HG03108 (cell line): Measurements from ENCODE around the gene AKAP9.
"Not testable (repeated sequence)": the region's sequence is repeated elsewhere in the genome, so short reads cannot be mapped to it uniquely, and the experiment has no call there.

Source experiments
- ATAC-seq: cut with Tn5 transposase; IDR thresholded peaks from one replicate; pipeline ENCODE4 v1.9.1; 2021; ENCODE audit warnings: moderate library complexity; ENCODE audit not compliant: unreplicated experiment

AKAP9 gene

DNA sequence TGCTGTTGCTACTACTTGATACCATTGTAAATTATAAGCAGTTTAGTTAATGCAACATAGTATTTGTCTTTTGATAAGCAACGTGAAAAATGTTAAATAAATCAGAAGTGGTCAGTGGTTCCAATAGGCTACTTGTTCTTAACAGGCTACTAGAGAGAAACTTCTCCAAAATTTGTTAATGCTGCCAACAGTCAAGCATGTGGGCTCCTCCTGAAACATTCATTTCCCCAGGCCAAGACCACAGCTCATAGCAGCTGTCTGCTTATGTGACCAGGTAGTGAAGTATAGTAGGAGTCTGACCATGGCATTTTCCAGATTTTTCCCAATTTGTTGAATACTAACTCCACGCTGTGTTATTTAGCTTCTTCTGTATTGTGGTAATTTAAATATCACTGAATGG lies 112.7 kb downstream of the AKAP9 start:
- ATAC-seq: no peak

DNA sequence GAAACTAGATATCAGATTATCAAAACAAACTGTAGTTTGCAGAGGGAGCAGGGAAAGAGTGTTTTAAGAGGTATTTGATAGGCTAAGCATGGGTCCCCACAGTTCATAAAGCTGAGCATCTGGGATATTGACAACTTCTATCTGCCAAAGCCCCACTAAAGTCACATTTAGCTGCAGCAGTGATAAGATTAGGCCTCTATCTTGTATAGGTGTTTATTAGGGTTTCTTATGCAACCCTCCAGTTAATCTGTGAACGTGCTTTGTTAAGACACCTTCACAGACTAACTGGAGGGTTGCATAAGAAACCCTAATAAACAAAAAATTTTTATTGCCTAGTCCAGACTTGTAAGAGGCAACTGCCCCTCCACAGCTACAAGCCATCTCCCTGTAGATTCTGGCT lies 115.6 kb downstream of the AKAP9 start:
- no peak for ATAC-seq

DNA sequence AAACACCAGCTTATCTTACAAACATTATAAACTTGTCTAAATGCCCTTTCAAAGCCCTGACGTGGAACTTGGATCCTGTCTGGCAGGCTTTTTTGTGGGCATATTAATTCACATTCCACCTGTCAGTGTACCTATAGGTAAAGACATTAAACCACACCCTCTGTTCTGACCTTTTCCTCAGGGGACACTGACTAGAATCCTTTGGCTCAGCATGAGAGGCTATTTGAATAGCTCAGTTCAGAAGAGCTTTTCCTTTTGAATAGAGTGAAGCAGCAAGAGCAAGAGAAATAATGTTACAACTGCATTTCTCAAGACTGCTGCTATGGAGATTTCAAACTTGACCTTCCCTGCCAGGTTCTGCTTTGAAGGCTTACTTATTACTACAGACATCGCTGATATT lies 116.7 kb downstream of the AKAP9 start:
- ATAC-seq: no peak

DNA sequence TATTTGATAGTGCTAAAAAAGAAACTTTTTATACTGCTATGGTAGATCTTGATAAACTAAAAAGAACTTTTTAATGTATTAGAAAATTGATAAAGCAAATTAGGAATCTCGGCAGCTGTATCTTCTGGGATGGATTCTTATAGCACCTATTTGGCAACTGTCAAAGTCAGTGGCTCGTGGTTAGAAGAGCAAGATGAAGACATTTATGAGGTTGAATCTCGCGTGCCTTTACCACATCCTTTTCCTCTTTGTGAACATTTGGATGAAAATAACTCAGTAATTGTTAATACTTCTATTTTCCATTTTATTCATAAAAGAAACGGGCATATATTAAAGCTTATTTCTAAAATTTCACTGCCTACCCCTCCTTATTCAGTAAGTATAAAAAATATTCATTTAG lies 117.4 kb downstream of the AKAP9 start:
- no peak for ATAC-seq

DNA sequence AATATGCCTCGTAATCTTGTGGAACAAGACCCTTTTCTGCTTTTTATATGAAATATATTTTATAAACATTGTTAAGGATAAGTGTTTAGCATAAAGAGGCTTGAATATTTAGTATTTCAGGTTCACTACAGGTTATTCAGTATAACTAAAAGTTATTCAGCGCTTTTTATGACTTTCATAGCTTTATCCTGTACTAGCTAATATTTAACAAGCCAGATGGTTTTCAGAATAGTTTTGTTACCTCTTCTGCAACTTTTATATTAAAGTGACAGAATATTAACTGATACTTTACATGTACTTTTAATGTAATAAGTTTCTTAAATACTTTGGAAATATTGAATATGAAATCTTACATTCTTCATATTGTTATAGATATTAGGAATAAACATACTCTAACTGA lies 118.2 kb downstream of the AKAP9 start:
- ATAC-seq: no peak

DNA sequence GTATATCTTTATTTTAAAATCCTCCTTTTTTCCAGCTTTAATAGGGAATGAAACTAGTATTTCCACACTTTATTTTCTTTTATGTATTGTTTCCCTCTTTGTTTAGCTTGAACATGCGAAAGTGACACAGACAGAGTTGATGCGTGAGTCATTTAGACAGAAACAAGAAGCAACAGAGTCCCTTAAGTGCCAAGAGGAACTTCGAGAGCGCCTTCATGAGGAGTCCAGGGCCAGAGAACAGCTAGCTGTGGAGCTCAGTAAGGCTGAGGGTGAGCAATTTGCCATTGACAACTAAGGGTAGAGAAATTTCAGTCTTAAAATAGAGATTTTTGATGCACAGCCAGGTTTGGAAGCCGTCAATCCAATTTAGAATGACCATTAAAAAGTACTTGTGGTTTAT lies 120.5 kb downstream of the AKAP9 start:
- no peak for ATAC-seq

DNA sequence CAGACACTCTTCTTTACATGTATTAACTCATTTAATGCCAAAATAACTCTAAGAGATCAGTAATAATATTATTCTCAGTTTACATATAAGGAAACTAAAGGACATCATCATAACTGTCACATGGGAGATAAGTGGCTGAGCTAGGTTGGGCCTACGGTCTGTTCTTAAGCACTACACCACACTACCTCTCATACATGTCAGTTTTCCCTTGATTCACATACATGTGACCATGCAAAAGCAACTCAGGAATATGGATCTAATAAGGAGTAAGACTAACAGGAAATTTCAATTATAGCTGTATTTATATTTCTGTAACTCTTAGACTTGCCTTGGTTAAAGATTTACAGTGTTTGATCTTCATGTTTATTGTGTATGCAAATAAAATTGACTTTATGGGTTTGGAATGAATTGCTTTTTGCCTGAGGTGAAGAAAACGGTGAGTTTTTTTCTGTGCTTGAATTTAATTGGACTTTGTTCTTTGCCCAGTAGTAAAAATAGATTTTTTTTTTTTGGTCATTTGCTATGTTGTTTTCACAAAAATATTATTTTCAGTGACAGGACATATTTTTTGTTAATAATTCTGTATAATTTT lies 123.9 kb downstream of the AKAP9 start:
- no peak for ATAC-seq

DNA sequence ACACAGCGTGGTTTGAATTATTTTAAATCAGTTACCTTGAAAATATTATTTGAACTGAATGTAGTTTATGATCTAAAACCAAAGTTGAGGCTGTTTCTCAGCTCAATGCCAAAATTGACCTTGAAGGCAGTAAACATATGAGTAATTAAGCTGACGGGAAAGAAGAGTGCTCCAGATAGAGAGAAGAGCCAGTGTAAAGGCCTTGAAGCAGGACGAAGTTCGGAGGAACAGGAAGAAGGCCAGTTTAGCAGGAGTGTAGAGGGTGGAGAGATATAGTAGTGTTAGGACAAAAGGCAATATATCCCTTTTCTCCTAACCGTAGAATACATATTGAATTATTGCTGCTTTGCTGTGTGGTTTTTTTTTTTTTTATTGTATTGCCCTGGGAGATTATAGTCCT lies 130.4 kb downstream of the AKAP9 start:
- no peak for ATAC-seq

DNA sequence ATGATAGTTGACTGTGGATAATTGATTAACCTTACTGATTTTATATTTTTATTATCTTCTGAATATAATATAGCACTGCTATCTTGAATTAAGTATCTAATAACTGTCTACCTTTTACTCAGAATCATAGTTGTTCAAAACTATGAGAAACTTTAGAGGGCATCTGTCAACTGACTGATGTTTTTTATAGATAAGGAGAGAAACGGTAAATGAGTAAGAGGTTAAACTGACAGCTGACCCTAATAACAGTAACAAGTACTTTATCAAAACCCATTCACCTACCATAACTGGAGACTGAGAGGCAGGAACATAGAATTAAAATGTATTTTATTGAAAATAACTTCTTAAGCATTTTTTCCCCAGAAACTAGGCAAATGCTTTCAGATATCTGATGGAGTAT lies 131.5 kb downstream of the AKAP9 start:
- ATAC-seq: no peak

DNA sequence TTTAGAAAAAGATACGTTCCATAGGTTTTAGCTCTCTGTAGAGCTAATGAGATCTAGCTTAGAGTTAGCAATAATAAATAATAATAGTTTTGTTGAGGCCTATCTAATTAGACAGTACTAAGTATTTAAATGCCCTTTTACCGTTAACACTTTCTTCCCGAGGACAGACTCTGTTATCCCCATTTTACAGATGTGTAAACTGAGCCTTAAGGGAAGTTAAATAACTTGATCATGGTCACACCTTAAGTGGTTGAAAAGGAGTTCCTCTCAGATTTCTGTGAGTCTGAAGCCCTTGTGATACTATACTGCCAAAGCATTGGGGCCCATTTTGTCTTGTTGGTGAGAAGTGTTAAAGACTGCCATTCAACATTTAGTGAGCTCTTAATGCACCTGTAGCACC lies 132.0 kb downstream of the AKAP9 start:
- no peak for ATAC-seq

DNA sequence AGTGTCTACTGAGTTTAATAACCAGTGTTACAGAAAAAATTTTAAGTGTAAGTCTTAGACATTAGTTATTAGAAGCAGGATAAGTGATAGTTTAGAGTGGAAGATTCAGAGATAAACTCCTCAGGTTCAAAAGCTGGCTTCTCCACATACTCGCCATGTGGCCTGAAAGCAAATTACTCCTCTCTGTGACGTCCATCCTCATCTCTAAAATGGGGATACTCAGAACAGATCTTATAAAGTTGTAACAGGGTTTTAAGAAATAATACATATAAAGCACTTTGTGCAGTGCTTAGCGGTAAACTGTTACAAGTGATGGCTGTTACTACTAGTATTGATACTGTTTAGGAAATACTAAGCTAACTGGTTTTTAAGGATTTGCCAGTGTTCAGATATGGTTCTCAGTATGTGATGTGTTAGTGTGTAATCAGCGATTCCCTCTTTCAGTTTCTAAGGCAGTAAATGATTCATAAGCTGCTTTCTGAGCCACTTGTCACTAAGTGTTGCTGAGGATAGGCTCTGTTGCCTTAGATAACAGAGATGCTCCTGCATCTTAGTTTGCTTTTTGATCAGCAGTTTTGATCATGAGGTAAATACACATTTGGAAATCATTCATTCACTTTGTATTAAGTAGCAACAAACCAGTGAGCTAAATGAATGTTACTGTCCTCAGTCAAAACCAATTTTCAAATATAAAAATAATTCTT lies 134.9 kb downstream of the AKAP9 start:
- peak; percentile 86 for ATAC-seq

DNA sequence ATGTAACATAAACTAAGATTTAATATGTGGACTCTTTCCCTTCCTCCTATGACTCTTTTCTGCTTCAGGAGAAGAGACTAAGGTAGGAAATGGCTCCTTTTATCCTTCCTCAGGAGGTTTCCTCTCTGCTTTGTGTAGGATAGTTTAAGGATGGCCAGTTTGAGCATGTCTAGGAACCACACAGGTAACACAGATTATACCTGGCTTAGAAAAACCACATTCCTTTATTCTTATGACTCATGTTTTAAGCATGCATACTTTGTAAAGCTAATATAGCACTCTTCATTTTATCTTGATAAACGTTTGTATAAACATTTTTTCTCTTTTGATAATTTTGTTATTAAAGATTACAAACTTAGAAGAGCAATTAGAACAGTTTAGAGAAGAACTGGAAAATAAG lies 135.8 kb downstream of the AKAP9 start:
- no peak for ATAC-seq

DNA sequence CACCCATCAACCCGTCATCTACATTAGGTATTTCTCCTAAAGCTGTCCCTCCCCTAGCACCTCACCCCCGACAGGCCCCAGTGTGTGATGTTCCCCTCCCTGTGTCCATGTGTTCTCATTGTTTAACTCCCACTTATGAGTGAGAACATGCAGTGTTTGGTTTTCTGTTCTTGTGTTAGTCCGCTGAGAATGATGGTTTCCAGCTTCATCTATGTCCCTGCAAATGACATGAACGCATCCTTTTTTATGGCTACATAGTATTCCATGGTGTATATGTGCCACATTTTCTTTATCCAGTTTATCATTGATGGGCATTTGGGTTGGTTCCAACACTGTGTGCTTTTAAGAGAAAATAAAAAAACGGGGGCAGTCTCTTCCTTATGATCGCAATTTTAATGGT lies 143.3 kb downstream of the AKAP9 start:
- ATAC-seq: not testable (repeated sequence)

DNA sequence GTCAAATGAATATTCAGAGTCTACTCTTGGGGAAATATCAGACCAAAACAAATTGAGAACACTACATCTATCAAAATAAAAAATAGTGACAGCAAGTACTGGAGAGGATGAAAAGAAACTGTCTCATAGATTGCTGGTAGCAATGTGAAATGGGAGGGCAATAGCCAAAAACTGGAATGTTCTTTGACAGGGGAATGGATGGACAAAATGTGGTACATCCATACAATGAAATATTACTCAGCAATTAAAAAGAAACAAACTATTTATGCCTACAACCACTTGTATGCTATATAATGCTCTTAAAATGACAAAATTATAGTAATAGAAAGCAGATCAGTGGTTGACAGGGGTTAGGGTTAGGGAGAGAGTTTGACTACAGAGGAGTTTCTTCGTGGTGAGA lies 147.6 kb downstream of the AKAP9 start:
- ATAC-seq: no peak

DNA sequence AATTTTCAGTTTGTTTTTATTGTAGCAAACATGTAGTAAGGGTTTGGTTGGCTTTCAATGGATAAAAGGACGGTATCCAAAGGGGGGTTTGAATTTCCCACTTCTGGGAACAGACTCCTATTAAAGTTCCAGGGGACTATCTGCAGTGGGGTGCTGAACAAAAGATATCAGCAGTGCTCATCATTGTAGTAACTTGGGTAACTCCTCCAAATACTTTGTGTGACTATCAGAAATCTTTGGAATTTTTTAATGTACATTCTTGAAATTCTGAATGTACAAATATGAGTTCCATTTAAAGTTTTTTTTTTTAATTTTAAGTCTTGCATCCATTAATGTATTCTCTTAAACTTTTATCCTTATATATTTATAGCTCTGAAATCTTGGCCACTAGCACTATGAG lies 151.5 kb downstream of the AKAP9 start:
- ATAC-seq: no peak

DNA sequence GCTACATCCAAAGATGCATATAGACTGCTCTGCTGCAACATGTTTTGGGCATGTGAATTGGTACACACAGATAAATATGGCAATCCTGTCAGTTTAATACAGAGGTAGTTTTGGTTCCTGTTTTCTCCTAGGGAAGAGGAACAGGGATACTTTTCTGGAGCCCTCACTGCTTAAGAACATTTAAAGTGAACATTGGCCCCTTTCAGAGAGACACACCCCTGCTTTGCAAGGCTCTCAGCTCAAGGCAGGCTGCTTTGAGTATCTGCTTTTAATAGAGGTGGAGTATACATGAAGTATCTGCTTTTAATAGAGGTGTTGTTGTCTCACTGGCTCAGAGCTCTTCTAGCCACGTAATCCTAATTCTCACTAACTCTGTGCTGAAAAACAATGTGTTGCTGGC lies 154.7 kb downstream of the AKAP9 start:
- ATAC-seq: no peak

DNA sequence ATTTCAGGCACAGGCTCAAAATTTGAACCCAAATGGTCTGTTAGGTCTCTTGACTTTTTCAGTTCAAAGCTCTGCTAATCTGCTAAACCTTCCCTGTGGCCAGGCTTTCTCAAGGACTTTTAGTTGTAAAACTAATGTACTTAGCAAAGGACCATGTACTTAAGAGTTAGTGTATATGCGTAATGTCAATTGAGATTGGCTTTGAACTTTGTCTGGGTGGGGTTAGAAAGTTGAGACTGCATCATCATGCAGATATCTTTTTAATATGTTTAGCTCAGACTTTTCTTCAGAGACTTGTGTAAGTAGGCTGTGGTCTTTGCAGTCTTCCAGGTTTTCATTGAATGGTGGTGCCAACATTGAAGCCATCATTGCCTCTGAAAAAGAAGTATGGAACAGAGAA lies 159.9 kb downstream of the AKAP9 start:
- ATAC-seq: no peak

DNA sequence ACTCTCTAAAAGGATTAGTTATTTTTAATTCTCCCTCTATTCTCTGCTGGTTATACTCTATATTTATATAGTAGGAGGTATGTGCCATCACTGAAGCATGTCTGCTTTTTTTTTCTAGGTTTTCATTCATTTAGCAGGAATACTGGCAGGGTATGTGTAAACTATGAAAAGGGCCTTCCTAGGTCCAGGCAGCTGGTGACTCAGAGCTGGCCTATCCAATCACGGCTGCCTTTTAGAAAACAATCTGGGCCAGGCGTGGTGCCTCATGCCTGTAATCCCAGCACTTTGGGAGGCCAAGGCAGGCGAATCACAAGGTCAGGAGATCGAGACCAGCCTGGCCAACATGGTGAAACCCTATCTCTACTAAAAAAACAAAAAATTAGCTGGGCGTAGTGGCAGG lies 162.2 kb downstream of the AKAP9 start:
- not testable (repeated sequence) for ATAC-seq

DNA sequence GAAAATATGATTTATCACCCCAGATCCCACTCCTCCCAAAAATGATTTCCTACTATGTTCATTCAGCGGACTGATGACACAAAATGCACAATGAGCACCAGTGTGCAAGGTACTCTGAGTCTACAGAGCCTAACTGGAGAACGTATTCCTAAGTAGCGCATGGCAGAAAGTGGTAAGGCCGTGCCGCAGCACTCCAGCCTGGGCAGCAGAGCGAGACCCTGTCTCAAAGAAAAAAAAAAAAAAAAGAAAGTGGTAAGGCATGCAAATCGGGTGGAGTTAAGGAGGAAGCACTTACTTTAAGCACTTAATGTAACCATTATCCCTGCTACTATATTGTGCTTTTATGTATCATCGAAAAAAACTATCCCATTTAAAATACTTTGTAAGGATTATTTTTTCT lies 168.2 kb downstream of the AKAP9 start:
- no peak for ATAC-seq

DNA sequence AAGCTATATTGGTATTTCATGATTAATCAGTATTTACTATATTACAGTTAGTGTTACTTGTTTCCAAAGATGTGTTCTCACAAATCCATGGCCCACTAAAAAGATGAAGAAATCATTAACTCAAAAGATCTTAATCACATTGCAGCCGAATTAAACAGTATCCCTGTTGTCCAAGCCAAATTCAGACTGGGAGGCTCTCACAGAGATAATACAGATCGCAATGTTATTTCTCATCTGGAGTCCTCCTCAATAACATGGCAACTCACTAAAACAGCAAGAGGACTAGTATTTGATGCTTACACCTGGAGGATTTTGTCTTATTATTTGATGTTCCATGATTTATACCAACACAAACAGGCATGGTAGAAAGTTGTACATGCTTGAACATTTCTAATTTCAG lies 170.2 kb downstream of the AKAP9 start:
- no peak for ATAC-seq

DNA sequence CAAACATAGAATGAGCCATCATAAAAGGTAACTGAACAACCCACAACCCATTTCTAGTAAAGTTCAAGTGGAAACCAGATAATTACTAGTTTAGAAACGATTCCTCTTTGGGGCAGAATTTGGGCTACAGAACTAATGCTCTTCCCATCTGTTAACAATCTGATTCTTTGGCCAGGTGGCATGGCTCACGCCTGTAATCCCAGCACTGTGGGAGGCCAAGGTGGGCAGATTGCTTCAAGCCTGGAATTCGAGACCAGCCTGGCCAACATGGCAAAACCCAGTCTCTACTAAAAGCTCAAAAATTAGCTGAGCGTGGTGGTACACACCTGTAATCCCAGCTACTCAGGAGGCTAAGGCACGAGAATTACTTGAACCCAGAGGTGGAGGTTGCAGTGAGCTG lies 175.2 kb downstream of the AKAP9 start:
- ATAC-seq: no peak

DNA sequence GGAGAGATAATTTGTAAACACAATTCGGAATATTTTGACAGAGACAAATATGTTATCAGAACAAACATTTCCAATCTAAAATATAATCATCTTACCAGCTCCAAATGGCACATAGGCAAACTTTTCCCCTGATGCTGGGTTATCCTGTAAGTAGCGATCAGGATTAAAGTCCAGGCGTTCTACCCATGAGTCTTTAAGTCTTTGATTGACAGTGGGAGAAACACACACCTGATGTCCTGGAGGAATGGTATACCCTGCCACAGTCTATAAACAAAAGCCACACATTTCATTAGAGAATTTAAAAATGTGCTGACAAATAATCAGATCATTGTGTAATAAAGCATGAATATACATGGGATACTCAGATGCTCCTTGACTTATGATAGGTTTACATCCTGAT lies 176.3 kb downstream of the AKAP9 start:
- ATAC-seq: no peak

DNA sequence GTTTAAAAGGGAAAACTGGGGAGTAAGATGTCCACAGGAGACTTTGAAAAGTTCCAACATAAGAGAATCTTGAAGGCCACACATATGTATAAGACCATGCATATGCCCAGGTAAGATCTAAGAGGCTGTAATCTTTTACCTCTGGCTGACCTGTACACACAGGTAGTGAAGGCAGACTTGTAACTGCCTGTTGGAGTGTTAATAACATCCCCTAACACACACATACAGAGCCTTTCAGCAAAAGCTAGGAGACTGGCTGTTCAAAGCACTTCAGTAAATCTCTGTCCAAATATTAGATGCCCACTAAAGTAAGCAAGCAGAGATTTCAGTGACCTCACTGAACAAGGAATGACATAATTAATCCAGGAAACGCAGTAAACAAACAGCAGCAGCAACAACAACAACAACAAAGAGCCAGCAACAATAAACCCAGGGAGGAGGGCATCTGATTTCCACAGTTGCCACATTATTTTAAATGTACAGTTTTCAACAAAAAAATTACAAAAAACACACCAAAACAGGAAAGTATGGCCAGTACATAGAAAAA lies 178.6 kb downstream of the AKAP9 start:
- no peak for ATAC-seq
